Measurements from ENCODE around the gene SLC6A17. TPM values are rescaled to one million over a fixed set of nuclear protein-coding genes. Genes with fewer than 3 reads are reported as not detected.

Gene SLC6A17
- total RNA-seq, 1 donor from 2014 or later = not detected

- DNase-seq (ENCODE audit: low read depth, low spot score) = no peak
Observed at GRCh38 chr1:110135246-110135645, 15.0 kb upstream of the SLC6A17 start.

GRCh38 chr1:110135666-110136065, 14.6 kb upstream of the SLC6A17 start:
- no peak for DNase-seq (ENCODE audit: low read depth, low spot score)

GRCh38 chr1:110136911-110137310, 13.4 kb upstream of the SLC6A17 start:
- no peak for DNase-seq (ENCODE audit: low read depth, low spot score)

GRCh38 chr1:110138956-110139355, 11.3 kb upstream of the SLC6A17 start:
- DNase-seq (ENCODE audit: low read depth, low spot score) = no peak

GRCh38 chr1:110144366-110144765, 5.9 kb upstream of the SLC6A17 start:
- DNase-seq (ENCODE audit: low read depth, low spot score) = no peak

DNA sequence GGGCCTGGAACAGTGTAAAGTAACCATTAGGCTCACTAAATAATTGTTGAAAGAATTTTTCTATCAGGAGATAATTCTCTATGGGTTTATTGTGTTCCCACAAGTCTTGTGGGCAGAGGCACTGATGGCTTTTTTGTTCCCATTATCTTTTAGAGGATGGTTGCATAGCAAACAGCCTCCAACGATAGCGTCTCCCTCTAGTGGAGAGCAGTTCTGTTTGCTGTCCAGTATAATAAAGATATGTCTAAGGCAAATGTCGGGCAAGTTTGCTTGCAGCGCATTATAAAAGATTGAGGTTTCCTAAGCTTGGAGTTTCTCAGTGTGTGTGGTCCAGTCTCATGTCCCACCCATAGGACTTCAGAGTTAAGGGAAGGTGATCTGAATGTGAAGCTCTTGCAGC, 1.3 kb upstream of the SLC6A17 start:
- no peak for DNase-seq (ENCODE audit: low read depth, low spot score)

DNA sequence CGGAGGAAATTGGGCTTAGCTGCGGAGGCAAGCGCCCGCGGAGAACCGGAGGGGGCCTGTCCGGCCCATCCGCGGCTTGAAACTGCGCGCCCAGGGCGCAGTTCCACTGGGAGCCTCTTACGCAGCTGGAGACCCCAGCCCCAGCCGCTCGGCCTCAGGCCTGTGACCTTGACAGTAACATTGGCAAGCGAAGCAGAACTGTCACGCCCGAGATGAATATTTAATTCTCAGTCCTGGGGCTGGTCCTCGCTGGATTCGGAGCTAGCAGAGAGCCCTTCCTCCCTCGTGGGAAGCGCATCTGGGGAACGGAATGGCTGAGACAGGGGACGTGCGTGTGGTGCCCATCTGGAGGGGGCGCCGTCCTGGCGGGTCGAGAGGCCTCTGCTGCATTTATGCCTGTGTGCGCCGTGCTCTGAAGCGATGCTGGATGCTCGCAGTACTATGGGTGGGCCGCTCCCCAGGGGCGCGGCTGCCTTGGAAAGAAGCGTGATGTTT, 928 bp downstream of the SLC6A17 start:
- DNase-seq (ENCODE audit: low read depth, low spot score) = no peak

- DNase-seq (ENCODE audit: low read depth, low spot score) = no peak
Observed at GRCh38 chr1:110152133-110152785, 2.0 kb downstream of the SLC6A17 start.

- DNase-seq (ENCODE audit: low read depth, low spot score) = no peak
Observed at GRCh38 chr1:110153407-110153950, 3.2 kb downstream of the SLC6A17 start.

DNA sequence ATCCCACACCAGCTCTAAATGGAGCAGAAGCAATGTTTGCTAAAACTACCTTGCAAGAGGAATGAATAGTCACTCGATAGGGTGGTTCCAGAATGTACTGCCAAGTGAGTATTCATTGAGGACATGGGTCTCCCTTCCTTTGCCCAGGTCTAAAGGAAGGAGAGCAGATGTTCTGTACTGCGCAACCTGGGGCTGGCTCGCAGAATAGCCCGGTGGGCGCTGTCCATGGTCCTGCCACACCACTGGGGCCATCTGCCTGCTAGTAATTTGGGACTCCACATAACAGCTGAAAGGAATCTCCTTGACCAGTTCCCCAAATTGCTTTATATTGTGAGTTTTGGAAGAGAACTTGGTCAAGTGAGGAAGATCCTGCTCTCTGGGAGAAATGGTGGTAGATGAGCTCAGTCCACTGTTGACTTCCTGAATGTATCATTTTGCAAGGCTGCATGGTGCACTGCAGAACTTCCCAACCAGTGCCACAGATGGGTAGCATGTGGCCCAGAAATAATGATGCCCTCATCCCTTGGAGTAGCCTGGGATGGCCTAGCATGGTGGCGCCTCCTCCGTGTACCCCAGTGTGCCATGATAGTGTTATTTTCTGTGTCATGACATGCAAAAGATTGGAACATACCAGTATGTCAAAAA, 5.7 kb downstream of the SLC6A17 start:
- no peak for DNase-seq (ENCODE audit: low read depth, low spot score)

- DNase-seq (ENCODE audit: low read depth, low spot score) = no peak
Observed at GRCh38 chr1:110158261-110158660, 8.0 kb downstream of the SLC6A17 start.

DNA sequence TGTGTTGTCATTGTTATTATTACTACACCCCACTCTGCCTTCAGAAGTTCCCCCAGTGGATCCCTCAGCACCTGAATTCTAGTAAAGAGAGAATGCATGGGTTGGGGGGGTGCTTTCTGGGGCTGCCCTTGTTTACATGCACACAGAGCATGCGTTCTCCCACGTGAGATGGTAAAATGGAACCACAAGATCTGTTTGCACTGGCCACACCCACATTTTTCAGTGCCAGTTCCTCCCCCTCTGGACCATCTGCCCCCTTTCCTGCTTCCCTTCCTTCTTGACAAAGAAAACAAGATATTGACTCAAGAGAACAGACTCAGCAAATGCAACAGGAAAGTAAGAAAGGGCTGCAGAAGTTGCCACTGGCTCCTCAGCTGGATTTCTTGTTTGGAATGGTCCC, 8.9 kb downstream of the SLC6A17 start:
- DNase-seq (ENCODE audit: low read depth, low spot score) = no peak

DNA sequence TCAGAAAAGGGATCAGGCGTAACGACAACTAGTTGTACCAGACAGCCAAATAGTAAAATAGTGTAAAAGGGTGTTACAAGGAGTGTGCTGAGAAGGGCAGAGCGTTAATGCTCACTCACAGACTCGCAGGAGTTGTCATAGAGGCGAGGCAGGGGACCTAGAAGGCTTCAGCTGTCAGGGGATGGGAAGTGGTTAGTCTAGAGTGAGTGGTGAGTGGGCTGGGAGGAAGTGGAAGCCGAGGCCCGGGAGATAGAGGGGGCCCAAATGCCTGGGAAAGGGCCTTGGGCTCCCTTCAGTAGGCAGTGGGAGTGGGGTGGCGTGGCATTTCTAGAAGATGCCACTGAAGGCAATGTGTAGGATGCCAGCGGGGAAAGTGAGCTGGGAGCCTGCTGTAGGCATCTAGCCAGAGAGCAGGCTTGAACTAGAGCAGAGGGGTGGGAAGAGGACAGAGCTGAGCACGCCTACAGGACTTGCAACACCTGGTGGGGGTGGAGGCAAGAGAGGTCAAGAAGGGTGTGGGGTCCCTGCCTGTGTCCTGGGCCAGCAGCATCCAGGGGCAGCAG, 10.3 kb downstream of the SLC6A17 start:
- no peak for DNase-seq (ENCODE audit: low read depth, low spot score)

DNA sequence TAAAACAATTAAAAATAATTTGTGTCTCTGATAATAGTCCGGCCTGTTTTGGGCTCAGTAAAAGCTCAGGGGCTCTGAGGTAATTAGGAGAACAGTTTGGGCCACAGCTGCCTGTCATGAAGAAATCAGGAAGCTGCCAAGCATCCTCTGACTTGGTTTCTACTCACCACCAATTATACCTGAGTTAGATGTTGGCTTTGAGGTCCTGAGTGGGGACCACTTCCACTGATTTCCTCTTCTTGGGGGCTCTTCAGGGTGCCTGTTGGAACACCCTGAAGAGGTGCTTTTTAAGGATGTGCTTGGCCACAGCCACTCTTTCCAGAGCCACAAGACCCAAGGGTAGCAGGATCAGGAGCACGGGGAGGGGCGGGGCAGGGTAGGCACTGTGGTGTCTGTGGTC, 10.9 kb downstream of the SLC6A17 start:
- DNase-seq (ENCODE audit: low read depth, low spot score) = no peak

DNA sequence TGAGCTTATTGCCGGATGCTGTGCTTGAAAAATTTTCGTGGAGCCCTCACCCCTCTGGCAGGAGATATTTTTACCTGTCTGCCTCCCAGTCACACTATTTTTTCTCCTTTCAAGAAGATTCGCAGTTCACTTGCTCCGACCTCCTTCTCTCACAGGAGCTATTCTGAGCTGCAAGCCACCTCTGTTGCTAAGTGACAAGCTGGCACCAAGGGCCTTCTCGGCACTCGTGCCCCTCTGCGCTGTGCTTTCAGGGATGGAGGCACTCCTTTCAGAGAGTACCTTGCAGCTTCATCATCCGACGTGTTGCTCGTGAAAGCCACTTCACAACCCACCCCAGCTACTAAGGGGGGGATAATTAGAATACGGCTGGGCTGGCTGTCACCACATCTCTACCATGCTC, 11.6 kb downstream of the SLC6A17 start:
- DNase-seq (ENCODE audit: low read depth, low spot score) = no peak

GRCh38 chr1:110163591-110163990, 13.3 kb downstream of the SLC6A17 start:
- DNase-seq (ENCODE audit: low read depth, low spot score) = no peak

- no peak for DNase-seq (ENCODE audit: low read depth, low spot score)
Observed at GRCh38 chr1:110164725-110165350, 14.5 kb downstream of the SLC6A17 start.

GRCh38 chr1:110165761-110166231, 15.5 kb downstream of the SLC6A17 start:
- no peak for DNase-seq (ENCODE audit: low read depth, low spot score)

DNA sequence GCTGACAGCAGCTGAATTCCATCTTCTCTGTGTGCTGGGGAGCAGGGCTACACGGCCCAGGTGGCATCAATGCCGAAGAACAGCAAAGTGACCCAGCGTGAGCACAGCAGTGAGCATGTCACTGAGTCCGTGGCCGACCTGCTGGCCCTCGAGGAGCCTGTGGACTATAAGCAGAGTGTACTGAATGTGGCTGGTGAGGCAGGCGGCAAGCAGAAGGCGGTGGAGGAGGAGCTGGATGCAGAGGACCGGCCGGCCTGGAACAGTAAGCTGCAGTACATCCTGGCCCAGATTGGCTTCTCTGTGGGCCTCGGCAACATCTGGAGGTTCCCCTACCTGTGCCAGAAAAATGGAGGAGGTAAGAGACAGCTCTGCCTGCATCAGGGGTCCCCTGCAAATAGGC, 16.6 kb downstream of the SLC6A17 start:
- no peak for DNase-seq (ENCODE audit: low read depth, low spot score)

DNA sequence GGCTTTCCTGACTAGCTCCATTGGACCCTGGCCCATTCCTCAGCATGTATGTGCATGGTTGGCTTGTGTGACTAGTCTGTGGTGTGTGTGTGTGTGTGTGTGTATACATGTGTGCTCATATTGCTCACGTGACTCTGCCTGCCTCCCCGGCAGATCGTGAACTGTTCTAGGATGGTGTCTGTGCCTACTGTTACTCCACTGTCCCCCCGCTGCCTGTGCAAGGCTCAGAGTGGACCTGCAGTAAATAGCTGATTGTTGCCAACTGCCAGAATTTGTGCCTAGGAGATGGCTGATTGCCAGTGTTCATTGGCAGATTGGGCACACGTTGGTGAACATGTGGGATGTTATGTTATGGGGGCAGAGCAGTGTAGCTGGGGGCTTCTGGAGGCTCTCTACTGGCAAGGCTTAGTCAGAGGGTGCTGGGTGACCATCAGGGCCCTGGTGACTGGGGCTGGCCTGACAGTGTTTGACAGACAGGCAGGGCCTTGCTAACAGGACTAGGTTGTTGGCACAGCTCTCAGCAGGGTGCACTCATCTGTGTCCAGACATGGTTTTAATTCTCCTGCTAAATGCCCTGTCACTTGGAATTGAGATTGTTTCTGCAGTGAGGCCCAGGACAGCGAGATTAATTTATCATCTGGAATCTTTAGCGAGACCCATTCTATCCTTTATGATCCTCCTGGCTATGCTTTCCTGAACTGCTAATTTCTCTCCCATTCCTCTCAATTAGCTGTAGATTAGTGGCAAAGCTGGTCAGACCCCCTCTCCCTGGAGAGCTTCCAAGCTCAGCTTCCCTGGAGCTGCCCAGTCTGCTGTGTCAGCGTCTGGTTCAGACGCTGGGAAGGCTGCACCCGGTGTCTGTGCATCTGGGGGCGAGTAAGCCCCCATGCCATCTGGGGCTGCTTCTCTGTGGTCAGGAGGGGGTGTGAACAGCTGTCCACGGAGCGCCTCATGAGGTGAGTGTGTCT, 20.8 kb downstream of the SLC6A17 start:
- DNase-seq (ENCODE audit: low read depth, low spot score) = no peak

DNA sequence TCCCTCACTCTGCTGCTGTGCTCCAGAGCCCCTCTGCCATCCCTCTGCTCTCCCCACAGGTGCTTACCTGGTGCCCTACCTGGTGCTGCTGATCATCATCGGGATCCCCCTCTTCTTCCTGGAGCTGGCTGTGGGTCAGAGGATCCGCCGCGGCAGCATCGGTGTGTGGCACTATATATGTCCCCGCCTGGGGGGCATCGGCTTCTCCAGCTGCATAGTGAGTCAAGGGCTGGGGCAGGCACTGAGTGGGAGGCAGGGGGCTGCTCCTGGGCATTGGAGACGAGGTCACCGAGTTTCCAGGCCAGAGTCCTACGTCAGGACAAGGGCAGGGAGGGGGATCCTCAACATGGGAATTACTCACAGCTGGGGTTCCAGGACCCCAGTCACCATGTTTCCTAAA, 21.7 kb downstream of the SLC6A17 start:
- DNase-seq (ENCODE audit: low read depth, low spot score) = no peak

Data from pulmonary artery endothelial cell (primary cell).